ENCODE data around the gene NOP53. TPM values are rescaled to one million over a fixed set of nuclear protein-coding genes. Genes with fewer than 3 reads are reported as not detected.

Gene NOP53
- total and polyA plus RNA-seq, 2 donors (not counting 3 experiments of a cell fraction or from before 2014, with no cell fraction given) = 119 to 150 TPM

- no peaks in the 10 kb centered on the region for H4K20me1 ChIP-seq (replicated peaks; ENCODE audit: control insufficient read depth, extremely low read depth, insufficient read depth, low read length)
- no peak overlapping the region for H3K27ac ChIP-seq (ENCODE audit: insufficient read depth, low read depth, low read length)
- no peak overlapping the region for H3K4me2 ChIP-seq (ENCODE audit: insufficient read depth, low read length)
- DNase-seq (ENCODE audit: low read depth, low spot score) (no peak), FAIRE-seq (no peak)
- H3K9me3 ChIP-seq (replicated peaks; ENCODE audit: control insufficient read depth, insufficient read depth, low read length) = no peaks in the 10 kb centered on the region
- TF ChIP-seq MYC (IDR thresholded peaks at IDR 0.05; ENCODE audit: low read depth, low read length) = no peak
- no peak for TF ChIP-seq POLR2A (IDR thresholded peaks at IDR 0.05; ENCODE audit: low read depth, low read length)
- TF ChIP-seq POLR2AphosphoS5 (IDR thresholded peaks at IDR 0.05; ENCODE audit: insufficient read depth, low read depth, low read length) = no peak
- no peak for TF ChIP-seq JUN (IDR thresholded peaks at IDR 0.05; ENCODE audit: borderline replicate concordance, insufficient read depth, insufficient read length, low read depth)
- TF ChIP-seq FOS (IDR thresholded peaks at IDR 0.05; ENCODE audit: borderline replicate concordance, insufficient read depth, low read length) = no peak
- no peak for TF ChIP-seq EZH2 (IDR thresholded peaks at IDR 0.05; ENCODE audit: borderline replicate concordance, low read depth, low read length, severe bottlenecking)
- TF ChIP-seq GATA2 (IDR thresholded peaks at IDR 0.05; ENCODE audit: insufficient read depth, insufficient read length, low read depth, low read length) = no peak
- no peak for TF ChIP-seq MAX (IDR thresholded peaks at IDR 0.05; ENCODE audit: insufficient read depth, insufficient read length)
- TF ChIP-seq, protein P1, sequence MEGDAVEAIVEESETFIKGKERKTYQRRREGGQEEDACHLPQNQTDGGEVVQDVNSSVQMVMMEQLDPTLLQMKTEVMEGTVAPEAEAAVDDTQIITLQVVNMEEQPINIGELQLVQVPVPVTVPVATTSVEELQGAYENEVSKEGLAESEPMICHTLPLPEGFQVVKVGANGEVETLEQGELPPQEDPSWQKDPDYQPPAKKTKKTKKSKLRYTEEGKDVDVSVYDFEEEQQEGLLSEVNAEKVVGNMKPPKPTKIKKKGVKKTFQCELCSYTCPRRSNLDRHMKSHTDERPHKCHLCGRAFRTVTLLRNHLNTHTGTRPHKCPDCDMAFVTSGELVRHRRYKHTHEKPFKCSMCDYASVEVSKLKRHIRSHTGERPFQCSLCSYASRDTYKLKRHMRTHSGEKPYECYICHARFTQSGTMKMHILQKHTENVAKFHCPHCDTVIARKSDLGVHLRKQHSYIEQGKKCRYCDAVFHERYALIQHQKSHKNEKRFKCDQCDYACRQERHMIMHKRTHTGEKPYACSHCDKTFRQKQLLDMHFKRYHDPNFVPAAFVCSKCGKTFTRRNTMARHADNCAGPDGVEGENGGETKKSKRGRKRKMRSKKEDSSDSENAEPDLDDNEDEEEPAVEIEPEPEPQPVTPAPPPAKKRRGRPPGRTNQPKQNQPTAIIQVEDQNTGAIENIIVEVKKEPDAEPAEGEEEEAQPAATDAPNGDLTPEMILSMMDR (IDR thresholded peaks at IDR 0.05; ENCODE audit: extremely low read depth in 1 of 2, insufficient read depth in 1 of 2, low read depth in 1 of 2, low read length in 2 of 2) = no peak
- H3K27me3 ChIP-seq (ENCODE audit: control insufficient read depth in 2 of 2, insufficient read depth in 2 of 2, low read length in 2 of 2) = no peaks in the 10 kb centered on the region
- intact Hi-C loops (cut with micrococcal nuclease) (no loop called here), dilution Hi-C loops (cut with MboI; ENCODE audit: extremely low pct_ligation_motif_present, low sequenced_read_pairs) (no loop called here)
- no peak overlapping the region for H3K4me3 ChIP-seq (replicated peaks in 1 of 3; ENCODE audit: insufficient read depth in 1 of 3, low read depth in 1 of 3, low read length in 3 of 3)
- H3K9me1 ChIP-seq (replicated peaks; ENCODE audit: control insufficient read depth, extremely low read depth, insufficient read depth, low read length) = no peaks in the 10 kb centered on the region
- CTCF ChIA-PET = interaction anchor here (0.6 to 2.1 kb wide), 3 partner anchors 10 to 591 kb away, joined by 4 to 8 read pairs (median 6); partner anchors contain the start of gene EHD2
- H3K79me2 ChIP-seq (ENCODE audit: control insufficient read depth, insufficient read depth, low read length) = peaks cover under 1% of the 10 kb centered on the region
- peaks cover 21 to 63% of the 10 kb centered on the region in 2 experiments for H3K36me3 ChIP-seq (ENCODE audit: control insufficient read depth in 2 of 2, extremely low read depth in 1 of 2, insufficient read depth in 2 of 2, low read length in 2 of 2)
- POLR2A ChIA-PET = no interaction called here
- no peak overlapping the region for H2AFZ ChIP-seq (ENCODE audit: low read depth, low read length)
- H3K4me1 ChIP-seq (ENCODE audit: control insufficient read depth, extremely low read depth, insufficient read depth, low read length) = no peaks in the 10 kb centered on the region
- BruUV-seq (replicated peaks) = no TSS peak
- H3K9ac ChIP-seq (replicated peaks; ENCODE audit: extremely low read depth, insufficient read depth, low read length) = no peak overlapping the region
These were observed 9.9 kb downstream of the NOP53 start for GRCh38 chr19:47755065-47755761.

Measured in endothelial cell of umbilical vein (primary cell).